Measurements from ENCODE around the gene CRYL1.

GRCh38 chr13:20399515-20399914 lies 126.1 kb downstream of the CRYL1 start:
- no peak for TF ChIP-seq CREB1 (IDR thresholded peaks at IDR 0.05)
- no peak for TF ChIP-seq EP300 (IDR thresholded peaks at IDR 0.05; ENCODE audit: borderline replicate concordance in 1 of 2, low read depth in 2 of 2, low read length in 2 of 2)
- TF ChIP-seq CTCF (IDR thresholded peaks at IDR 0.05; ENCODE audit: control extremely low read depth in 1 of 3, insufficient read depth in 1 of 3, low read depth in 1 of 3, low read length in 3 of 3) = no peak
- no peak for TF ChIP-seq CBX8 (IDR thresholded peaks at IDR 0.05; ENCODE audit: borderline replicate concordance, low read depth, low read length)
- no peak for TF ChIP-seq SP1 (IDR thresholded peaks at IDR 0.05; ENCODE audit: low read depth, low read length)
- no peak for TF ChIP-seq NRF1 (IDR thresholded peaks at IDR 0.05; ENCODE audit: low read depth, low read length)
- no peak for TF ChIP-seq ATF2 (IDR thresholded peaks at IDR 0.05; ENCODE audit: low read length)
- TF ChIP-seq POLR2AphosphoS5 (IDR thresholded peaks at IDR 0.05; ENCODE audit: low read depth, low read length) = no peak
- TF ChIP-seq POLR2A (IDR thresholded peaks at IDR 0.05; ENCODE audit: control extremely low read depth in 1 of 2, low read depth in 2 of 2, low read length in 2 of 2) = no peak
- no peak for TF ChIP-seq SUZ12 (IDR thresholded peaks at IDR 0.05; ENCODE audit: low read length)
- TF ChIP-seq EGR1 (IDR thresholded peaks at IDR 0.05; ENCODE audit: borderline replicate concordance, low read depth, low read length) = no peak
- no peak for TF ChIP-seq JUND (IDR thresholded peaks at IDR 0.05; ENCODE audit: low read length)
- no peak for TF ChIP-seq BACH1 (IDR thresholded peaks at IDR 0.05; ENCODE audit: low read length)
- TF ChIP-seq FOSL1 (IDR thresholded peaks at IDR 0.05; ENCODE audit: insufficient read depth, low read depth, low read length) = no peak
